HEK293 (cell line): ENCODE results near the gene ACOT7.

Experiments used
- GLIS2 ChIP-seq: fragments of 450-650 bp; formaldehyde crosslinking; IDR thresholded peaks from 2 replicates; pipeline ENCODE4 v1.5.1; 2016; ENCODE audit warnings: missing biosample characterization, missing genetic modification characterization
- KLF17 ChIP-seq: fragments of 450-650 bp; formaldehyde crosslinking; IDR thresholded peaks from 2 replicates; pipeline ENCODE4 v1.5.1; 2016; ENCODE audit warnings: missing biosample characterization, missing genetic modification characterization
- PRDM10 ChIP-seq: fragments of 450-650 bp; formaldehyde crosslinking; IDR thresholded peaks from 2 replicates; pipeline ENCODE4 v1.5.1; 2016; ENCODE audit warnings: missing biosample characterization, missing genetic modification characterization
- RBAK ChIP-seq: fragments of 450-650 bp; formaldehyde crosslinking; IDR thresholded peaks from 2 replicates; pipeline ENCODE4 v1.5.1; 2016; ENCODE audit warnings: missing biosample characterization, missing genetic modification characterization
- SALL2 ChIP-seq: fragments of 450-650 bp; formaldehyde crosslinking; IDR thresholded peaks from 2 replicates; pipeline ENCODE4 v1.5.0; 2017; ENCODE audit warnings: missing biosample characterization, mild to moderate bottlenecking, missing genetic modification characterization, borderline replicate concordance
- SCRT2 ChIP-seq: fragments of 450-650 bp; formaldehyde crosslinking; IDR thresholded peaks from 2 replicates; pipeline ENCODE4 v1.5.1; 2016; ENCODE audit warnings: missing biosample characterization, missing genetic modification characterization
- TRIM28 ChIP-seq: IDR thresholded peaks from 2 replicates; pipeline ENCODE4 v1.6.1; 2011; ENCODE audit warnings: low read length, control low read depth, borderline replicate concordance
- YY1 ChIP-seq: fragments of 450-650 bp; formaldehyde crosslinking; IDR thresholded peaks from 2 replicates; pipeline ENCODE4 v1.5.1; 2018; ENCODE audit warnings: missing biosample characterization, missing genetic modification characterization
- ZNF10 ChIP-seq: fragments of 450-650 bp; formaldehyde crosslinking; IDR thresholded peaks from 2 replicates; pipeline ENCODE4 v1.5.1; 2017; ENCODE audit warnings: missing biosample characterization, missing genetic modification characterization
- ZNF146 ChIP-seq: fragments of 450-650 bp; formaldehyde crosslinking; IDR thresholded peaks from 2 replicates; pipeline ENCODE4 v1.5.1; 2016; ENCODE audit warnings: missing biosample characterization, missing genetic modification characterization
- ZNF214 ChIP-seq: fragments of 450-650 bp; formaldehyde crosslinking; IDR thresholded peaks from 2 replicates; pipeline ENCODE4 v1.5.1; 2017; ENCODE audit warnings: missing biosample characterization, mild to moderate bottlenecking, missing genetic modification characterization, borderline replicate concordance
- ZNF248 ChIP-seq: fragments of 450-650 bp; formaldehyde crosslinking; IDR thresholded peaks from 2 replicates; pipeline ENCODE4 v1.5.1; 2017; ENCODE audit warnings: missing biosample characterization, missing genetic modification characterization
- ZNF341 ChIP-seq: fragments of 450-650 bp; formaldehyde crosslinking; IDR thresholded peaks from 2 replicates; pipeline ENCODE4; 2016; ENCODE audit warnings: low read depth, missing biosample characterization, missing genetic modification characterization
- ZNF37A ChIP-seq: fragments of 450-650 bp; IDR thresholded peaks from 2 replicates; pipeline ENCODE4 v1.5.1; 2018; ENCODE audit warnings: missing biosample characterization, missing genetic modification characterization
- ZNF398 ChIP-seq: fragments of 450-650 bp; formaldehyde crosslinking; IDR thresholded peaks from 2 replicates; pipeline ENCODE4 v1.5.1; 2017; ENCODE audit warnings: missing biosample characterization, missing genetic modification characterization
- ZNF416 ChIP-seq: fragments of 450-650 bp; formaldehyde crosslinking; IDR thresholded peaks from 2 replicates; pipeline ENCODE4 v1.5.1; 2016; ENCODE audit warnings: missing biosample characterization, missing genetic modification characterization
- ZNF433 ChIP-seq: fragments of 450-650 bp; formaldehyde crosslinking; IDR thresholded peaks from 2 replicates; pipeline ENCODE4 v1.5.1; 2016; ENCODE audit warnings: missing biosample characterization, missing genetic modification characterization, low read depth
- ZNF449 ChIP-seq: fragments of 450-650 bp; formaldehyde crosslinking; IDR thresholded peaks from 2 replicates; pipeline ENCODE4 v1.5.1; 2017; ENCODE audit warnings: missing biosample characterization, mild to moderate bottlenecking, missing genetic modification characterization, moderate library complexity
- ZNF518A ChIP-seq: fragments of 450-650 bp; formaldehyde crosslinking; conservative IDR thresholded peaks from 2 replicates; pipeline ENCODE4 v1.5.1; 2016; ENCODE audit warnings: low read depth, missing biosample characterization, missing genetic modification characterization
- ZNF555 ChIP-seq: fragments of 450-650 bp; formaldehyde crosslinking; conservative IDR thresholded peaks from 2 replicates; pipeline ENCODE4 v1.5.1; 2017; ENCODE audit warnings: missing biosample characterization, mild to moderate bottlenecking, missing genetic modification characterization, inconsistent platforms
- ZNF561 ChIP-seq: fragments of 450-650 bp; IDR thresholded peaks from 2 replicates; pipeline ENCODE4 v1.5.1; 2018; ENCODE audit warnings: missing biosample characterization, missing genetic modification characterization, borderline replicate concordance
- ZNF639 ChIP-seq: fragments of 450-650 bp; formaldehyde crosslinking; IDR thresholded peaks from 2 replicates; pipeline ENCODE4 v1.5.1; 2016; ENCODE audit warnings: missing biosample characterization, missing genetic modification characterization
- ZNF658 ChIP-seq: fragments of 450-650 bp; formaldehyde crosslinking; IDR thresholded peaks from 2 replicates; pipeline ENCODE4; 2016; ENCODE audit warnings: missing biosample characterization, missing genetic modification characterization
- ZNF76 ChIP-seq: fragments of 450-650 bp; formaldehyde crosslinking; IDR thresholded peaks from 2 replicates; pipeline ENCODE4; 2016; ENCODE audit warnings: low read depth, missing biosample characterization, missing genetic modification characterization, borderline replicate concordance
- ZNF785 ChIP-seq: fragments of 450-650 bp; formaldehyde crosslinking; IDR thresholded peaks from 2 replicates; pipeline ENCODE4 v1.5.1; 2016; ENCODE audit warnings: missing biosample characterization, missing genetic modification characterization

The ACOT7 gene

GRCh38 chr1:6245869-6246496, 147.6 kb downstream of the ACOT7 start (continued):
- no peak for TF ChIP-seq ZNF518A (tag by site-specific recombination)
- no peak for TF ChIP-seq ZNF658 (tag by site-specific recombination)
- TF ChIP-seq ZNF398, result no peak
- no peak for TF ChIP-seq ZNF10 (tag by site-specific recombination)
- no peak for TF ChIP-seq ZNF37A (tag by site-specific recombination)
- no peak for TF ChIP-seq ZNF449
- no peak for TF ChIP-seq ZNF248 (tag by site-specific recombination)
- TF ChIP-seq ZNF561, result no peak
- TF ChIP-seq TRIM28, result no peak
- no peak for TF ChIP-seq YY1 (tag by site-specific recombination)
- TF ChIP-seq SCRT2, result no peak
- no peak for TF ChIP-seq ZNF146 (tag by site-specific recombination)
- TF ChIP-seq ZNF416, result no peak
- TF ChIP-seq GLIS2 (tag by site-specific recombination), result no peak
- TF ChIP-seq ZNF555 (tag by site-specific recombination), result no peak
- TF ChIP-seq RBAK (tag by site-specific recombination), result no peak
- no peak for TF ChIP-seq PRDM10 (tag by site-specific recombination)
- TF ChIP-seq ZNF639 (tag by site-specific recombination), result no peak
- no peak for TF ChIP-seq ZNF433 (tag by site-specific recombination)
- TF ChIP-seq ZNF341 (tag by site-specific recombination), result no peak
- TF ChIP-seq ZNF785 (tag by site-specific recombination), result no peak
- no peak for TF ChIP-seq ZNF214 (tag by site-specific recombination)
- TF ChIP-seq SALL2 (tag by site-specific recombination), result no peak
- no peak for TF ChIP-seq KLF17
- no peak for TF ChIP-seq ZNF76 (tag by site-specific recombination)
